DMS114 treated with DMSO at 0.1 percent for 48 hours (cell line): Measurements from ENCODE around the gene AKAP7.
"Not testable (repeated sequence)": the region's sequence is repeated elsewhere in the genome, so short reads cannot be mapped to it uniquely, and the experiment has no call there.

ENCODE experiments used
- DNase-seq: peaks from one replicate; lab custom pipeline; 2025; ENCODE audit not compliant: unreplicated experiment; lab: John Stamatoyannopoulos, UW

The AKAP7 gene

DNA sequence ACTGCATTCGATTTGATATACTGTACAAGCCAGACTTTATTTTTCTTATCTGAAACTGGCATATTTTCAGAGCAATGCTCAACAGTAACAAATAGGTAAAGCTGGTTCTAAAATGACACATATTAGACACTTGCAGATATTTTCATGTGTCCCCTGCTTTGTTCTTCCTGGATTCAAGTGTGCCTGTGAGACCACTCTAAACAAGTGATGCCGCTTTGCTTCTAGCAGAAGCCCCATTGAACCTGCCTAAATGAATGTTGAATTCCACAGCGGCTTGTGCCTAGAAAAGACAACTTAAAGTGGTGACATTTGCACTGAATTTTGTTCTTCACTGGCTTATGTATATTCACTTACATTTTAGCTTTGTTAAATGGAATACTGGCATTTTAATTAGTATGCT is 115.7 kb downstream of the AKAP7 start:
- no peak for DNase-seq

GRCh38 chr6:131251590-131252199 is 116.4 kb downstream of the AKAP7 start:
- no peak for DNase-seq

- DNase-seq: no peak
Observed at GRCh38 chr6:131255434-131255833, 120.2 kb downstream of the AKAP7 start.

- no peak for DNase-seq
Observed at GRCh38 chr6:131255911-131256310, 120.6 kb downstream of the AKAP7 start.

DNA sequence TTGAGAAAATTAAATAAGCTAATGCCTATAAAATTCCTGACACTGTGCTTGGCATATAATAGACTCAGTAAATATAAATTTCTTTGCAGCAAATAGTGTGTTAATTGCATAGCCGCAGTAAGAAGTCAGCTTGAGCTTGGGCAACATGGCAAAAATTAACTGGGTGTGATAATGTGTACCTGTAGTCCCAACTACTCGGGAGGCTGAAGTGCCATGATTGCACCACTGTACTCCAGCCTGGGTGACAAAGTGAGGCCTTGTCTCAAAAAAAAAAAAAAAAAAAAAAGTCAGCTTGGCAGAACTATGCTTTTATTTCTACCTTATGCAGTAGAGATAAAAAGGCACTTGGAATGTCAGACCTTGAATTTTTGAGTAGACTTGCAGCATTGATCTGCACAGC is 121.8 kb downstream of the AKAP7 start:
- DNase-seq: no peak

DNA sequence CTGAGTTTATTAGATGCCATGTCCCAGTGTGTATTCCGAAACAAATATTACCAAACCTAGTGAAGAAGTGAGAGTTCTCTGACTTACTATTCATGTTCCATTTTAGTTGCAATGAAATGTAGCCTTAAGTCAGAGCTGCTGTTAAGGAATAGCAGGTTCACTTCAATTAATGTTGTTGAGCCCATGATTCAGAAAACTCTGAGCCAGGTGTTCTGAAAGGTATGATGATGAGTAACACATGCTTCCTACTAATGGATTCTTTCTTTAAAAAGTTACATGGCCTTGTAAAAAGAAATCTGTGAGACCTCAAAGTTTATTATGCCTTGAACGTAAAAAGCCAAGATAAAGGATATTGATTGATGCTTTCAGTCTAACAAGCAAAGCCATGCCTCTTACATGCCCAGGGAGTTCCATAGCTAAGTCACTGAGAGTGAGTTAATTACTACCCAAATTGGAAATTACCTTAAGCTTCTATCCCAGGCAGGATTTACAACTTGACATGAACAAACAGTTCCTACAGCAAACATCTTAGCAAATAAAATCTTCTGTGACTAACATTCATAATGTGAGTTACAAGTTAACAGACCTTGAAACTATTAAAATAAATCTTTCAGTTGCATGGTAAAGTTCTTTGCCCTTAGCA is 122.9 kb downstream of the AKAP7 start:
- DNase-seq: no peak

DNA sequence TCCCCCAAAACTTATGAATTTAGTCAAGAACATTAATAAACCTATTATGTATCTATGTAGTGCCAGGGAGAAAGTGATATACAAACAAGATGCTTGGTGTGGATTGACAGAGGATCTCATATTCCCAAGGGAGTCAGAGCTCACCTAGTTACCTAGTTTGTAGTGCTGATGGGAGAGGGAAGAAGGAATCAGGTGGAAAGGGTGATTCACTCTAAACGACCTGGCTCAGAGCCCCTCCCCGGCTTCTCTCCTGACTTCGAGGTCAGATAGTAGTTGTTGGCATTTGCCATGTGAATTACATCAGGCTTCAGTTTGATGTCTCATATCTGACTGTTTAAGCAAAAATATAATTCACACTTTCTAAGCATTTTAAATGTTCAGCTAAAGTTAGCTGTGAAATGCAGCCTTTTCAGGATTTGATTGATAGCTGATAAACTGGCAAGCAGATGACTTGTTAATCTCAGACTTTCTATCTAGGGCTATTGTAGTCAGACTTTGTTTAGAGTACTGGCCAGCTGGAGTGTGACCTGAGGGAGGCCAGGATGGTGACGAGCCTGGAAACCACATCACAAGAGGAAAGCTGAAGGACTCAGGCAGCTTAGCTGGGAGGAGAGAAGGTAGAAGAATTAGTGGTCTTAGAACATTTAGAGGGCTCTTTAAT is 123.7 kb downstream of the AKAP7 start:
- DNase-seq: no peak

- not testable (repeated sequence) for DNase-seq
Observed at GRCh38 chr6:131260960-131261359, 125.7 kb downstream of the AKAP7 start.

- no peak for DNase-seq
Observed at GRCh38 chr6:131262060-131262459, 126.8 kb downstream of the AKAP7 start.

DNA sequence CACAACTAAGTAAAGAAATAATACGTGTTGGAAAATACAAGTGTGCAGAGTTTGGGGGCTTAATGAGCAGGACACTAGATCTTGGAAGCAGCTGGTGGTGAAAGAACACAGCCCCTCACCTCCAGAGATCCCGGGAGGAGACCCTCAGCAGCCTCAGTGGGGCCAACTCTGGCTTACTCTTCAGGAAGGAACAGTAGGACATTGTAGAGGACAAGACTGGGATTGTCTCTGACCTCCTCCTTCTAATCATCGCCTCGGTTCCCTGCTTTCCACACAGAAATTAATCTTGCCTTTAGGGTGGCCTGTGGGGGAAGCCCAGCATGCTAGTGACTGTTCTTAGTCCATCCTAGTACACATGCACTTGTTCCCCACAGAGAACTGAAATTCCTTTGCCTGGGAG is 130.7 kb downstream of the AKAP7 start:
- no peak for DNase-seq

GRCh38 chr6:131268303-131268702 is 133.0 kb downstream of the AKAP7 start:
- no peak for DNase-seq

GRCh38 chr6:131269565-131270391 is 134.5 kb downstream of the AKAP7 start:
- no peak for DNase-seq

- DNase-seq: no peak
Observed at GRCh38 chr6:131270534-131270933, 135.3 kb downstream of the AKAP7 start.

DNA sequence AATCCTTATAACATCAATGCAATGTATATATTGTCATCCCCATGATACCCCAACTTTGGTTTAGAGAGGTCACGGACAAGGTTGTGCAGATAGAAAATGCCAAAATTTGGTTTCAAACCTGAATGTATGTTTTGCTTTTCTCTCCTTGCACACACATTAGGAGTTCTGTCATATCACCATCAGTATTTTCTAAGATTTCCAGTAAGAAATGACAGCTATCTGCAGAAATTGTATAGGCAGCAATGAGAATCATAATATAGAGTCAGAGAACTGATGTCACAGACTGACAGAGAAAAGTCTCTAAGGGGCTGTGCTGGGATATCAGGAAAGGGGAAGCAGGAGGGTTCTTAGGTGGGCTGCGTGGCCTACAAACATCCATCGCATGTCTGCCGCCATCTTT is 140.0 kb downstream of the AKAP7 start:
- DNase-seq: no peak

- DNase-seq: no peak
Observed at GRCh38 chr6:131277591-131277990, 142.3 kb downstream of the AKAP7 start.

DNA sequence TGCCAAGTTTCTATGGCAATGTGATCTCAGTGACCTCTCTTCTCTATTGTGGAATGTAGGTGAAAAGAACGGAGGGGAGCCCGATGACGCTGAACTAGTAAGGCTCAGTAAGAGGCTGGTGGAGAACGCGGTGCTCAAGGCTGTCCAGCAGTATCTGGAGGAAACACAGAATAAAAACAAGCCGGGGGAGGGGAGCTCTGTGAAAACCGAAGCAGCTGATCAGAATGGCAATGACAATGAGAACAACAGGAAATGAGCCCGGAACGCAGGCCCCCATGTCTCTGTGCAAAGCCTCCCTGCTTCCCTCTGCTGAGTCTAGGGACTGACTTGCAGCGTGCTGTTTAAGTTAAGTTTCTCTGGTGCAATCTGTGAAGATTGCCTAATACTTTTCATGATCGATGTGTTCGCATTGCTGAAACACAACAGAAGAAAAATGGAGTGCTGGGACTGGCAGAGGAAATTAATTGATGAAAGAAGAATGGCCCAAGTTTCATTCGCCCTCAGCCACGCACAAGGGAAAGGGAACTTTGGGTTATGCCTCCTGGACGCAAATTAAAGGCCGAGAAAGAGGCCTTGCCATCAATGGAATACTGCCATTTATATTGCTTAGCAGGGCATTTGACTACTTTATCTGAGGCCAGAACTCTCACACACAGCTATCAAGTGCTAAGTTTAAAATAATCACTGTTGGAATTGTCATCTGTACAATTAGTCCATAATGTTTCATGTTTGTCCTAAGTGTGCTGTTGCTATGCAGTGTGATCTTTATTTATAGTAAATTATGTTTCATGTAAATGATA is 146.4 kb downstream of the AKAP7 start:
- DNase-seq: no peak

- no peak for DNase-seq
Observed at GRCh38 chr6:131282365-131282764, 147.1 kb downstream of the AKAP7 start.

DNA sequence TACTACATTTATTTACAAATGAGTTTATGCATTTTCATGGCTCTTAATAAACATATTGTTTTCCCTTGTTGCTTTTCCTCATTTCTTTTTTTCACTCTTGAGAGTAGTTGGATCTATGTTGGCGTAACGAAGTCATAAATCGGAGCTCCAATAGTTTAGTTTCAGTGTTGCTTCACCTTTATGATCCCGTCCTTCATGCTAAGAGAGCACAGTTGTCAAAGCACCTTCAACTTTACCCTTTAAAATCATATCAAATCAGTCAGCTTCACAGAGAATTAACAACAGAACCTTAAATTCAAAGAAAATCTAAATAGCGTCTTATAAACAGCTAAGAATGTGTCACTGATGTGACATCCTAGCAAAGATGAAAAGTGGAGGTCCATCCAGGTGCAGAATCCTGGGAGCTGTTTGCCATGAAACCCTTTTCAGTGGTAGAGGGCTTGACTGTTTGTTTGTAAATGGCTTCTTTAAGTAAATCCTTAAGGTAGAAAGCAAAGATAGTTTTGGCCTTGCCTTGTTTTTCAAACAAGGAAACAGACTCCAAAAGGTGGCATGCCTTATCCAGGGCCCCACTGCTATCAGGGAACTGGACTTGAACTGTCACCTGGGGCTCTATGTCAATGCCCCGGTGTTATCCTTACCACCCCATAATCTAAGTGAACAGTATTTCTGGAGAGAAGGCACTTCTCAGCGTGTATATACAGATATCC is 148.4 kb downstream of the AKAP7 start:
- DNase-seq: no peak

- no peak for DNase-seq
Observed at GRCh38 chr6:131285548-131285947, 150.3 kb downstream of the AKAP7 start.

GRCh38 chr6:131286469-131287040 is 151.3 kb downstream of the AKAP7 start:
- DNase-seq: no peak
